Measurements from ENCODE around the gene RSPRY1. TPM values are rescaled to one million over a fixed set of nuclear protein-coding genes. Genes with fewer than 3 reads are reported as not detected.
"Not testable (repeated sequence)": the region's sequence is repeated elsewhere in the genome, so short reads cannot be mapped to it uniquely, and the experiment has no call there.

Gene RSPRY1
- total RNA-seq, 1 experiment from 2014 or later, result 31.0 TPM

DNA sequence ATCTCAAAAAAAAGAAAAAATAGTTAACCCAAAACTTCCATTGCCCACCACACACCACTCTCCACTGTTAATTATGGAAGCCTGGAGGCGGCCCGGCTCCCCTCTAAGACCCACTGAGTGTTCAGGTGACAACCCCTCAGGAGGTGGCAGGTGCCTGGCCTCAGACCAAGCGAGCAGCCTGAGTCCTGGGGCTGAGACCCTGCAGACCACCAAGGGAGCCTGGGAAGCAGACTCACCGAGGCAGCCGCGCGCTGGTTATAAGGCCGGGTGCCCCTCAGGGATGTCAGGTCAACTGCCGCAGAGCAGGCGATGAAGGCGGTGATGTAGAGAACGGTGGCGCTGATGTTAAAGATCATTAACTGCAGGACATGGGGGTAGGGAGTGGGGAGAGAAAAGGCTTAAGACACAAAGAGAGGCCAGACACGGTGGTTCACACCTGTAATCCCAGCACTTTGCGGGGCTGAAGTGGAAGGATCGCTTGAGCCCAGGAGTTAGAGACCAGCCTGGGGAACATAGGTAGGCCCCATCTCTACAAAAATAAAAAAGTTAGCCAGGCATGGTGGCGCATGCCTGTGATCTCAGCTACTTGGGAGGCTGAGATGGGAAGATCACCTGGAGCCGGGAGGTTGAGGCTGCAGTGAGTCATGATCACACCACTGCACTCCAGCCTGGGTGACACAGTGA is 72.2 kb downstream of the RSPRY1 start:
- Histone ChIP-seq H3K36me3 (replicated peaks; ENCODE audit: control insufficient read depth, insufficient read depth, low read length) (no peaks in the 10 kb centered on the region), H3K27me3 (ENCODE audit: control insufficient read depth, insufficient read depth, low read length) (no peaks in the 10 kb centered on the region), H3K4me3 (ENCODE audit: insufficient read depth, low read depth, low read length) (no peak overlapping the region)
- no peak for DNase-seq

DNA sequence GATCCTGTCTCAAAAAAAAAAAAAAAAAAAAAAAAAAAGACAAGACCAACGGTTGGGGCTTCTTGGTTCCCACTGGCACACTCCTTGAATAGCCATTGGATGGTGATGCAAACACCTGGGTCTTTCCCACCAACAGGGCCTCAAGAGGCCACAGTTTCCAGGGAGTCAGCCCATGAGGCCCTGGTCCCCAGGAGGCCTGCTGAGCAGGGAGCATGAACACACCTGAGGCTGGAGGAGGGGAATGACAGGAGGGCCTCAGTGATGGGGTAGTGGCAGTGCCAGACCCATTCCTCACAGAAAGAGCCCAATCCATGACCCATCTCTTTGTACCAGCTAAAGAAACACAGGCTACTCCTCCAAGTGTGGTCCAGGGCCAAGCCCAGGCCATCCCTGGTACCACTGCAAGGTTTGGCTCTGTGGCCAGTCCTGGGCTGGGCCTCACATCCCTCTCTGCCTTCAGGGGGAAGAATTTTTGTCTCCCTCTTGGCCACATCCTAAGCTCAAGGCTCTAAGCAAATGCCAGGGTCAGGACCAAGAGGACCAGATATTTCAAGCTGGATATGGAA is 72.9 kb downstream of the RSPRY1 start:
- Histone ChIP-seq H3K27me3 (ENCODE audit: control insufficient read depth, insufficient read depth, low read length) (no peaks in the 10 kb centered on the region), H3K4me3 (ENCODE audit: insufficient read depth, low read depth, low read length) (no peak overlapping the region), H3K36me3 (replicated peaks; ENCODE audit: control insufficient read depth, insufficient read depth, low read length) (no peaks in the 10 kb centered on the region)
- DNase-seq, result peak; percentile 24

DNA sequence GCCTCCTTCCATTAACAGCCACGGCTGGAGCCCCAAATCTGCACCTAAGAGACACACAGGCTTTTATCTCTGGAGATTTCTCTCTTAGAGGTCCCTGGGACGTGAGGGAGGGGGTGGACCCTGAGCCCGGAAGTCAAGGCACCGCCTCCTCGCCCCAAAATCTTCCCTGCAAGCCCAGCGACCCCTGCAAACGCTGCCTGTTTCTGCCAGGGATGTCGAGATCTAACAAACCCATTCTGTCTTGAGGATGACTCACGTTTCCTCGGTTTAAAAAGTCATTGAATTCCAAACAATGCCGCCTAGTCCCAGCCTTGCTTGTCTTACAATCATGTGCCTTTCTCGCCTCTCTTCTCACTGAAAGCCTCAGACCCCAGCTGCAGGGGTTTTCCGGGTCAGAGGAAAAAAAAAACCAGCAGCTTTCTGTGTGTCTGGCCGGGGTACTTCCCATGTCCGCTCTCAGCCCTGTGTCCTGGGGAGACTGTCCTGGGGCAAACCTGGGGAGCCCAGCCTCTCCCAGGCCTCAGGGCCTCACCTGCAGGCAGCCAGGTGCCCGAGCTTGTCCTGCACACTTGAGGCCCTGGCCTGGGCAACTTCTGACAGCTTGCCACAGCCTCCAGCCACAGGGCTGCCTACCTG is 74.3 kb downstream of the RSPRY1 start:
- Histone ChIP-seq H3K36me3 (replicated peaks; ENCODE audit: control insufficient read depth, insufficient read depth, low read length) (no peaks in the 10 kb centered on the region), H3K4me3 (ENCODE audit: insufficient read depth, low read depth, low read length) (no peak overlapping the region), H3K27me3 (ENCODE audit: control insufficient read depth, insufficient read depth, low read length) (no peaks in the 10 kb centered on the region)
- DNase-seq, result peak; percentile 82

- H3K36me3 ChIP-seq (replicated peaks; ENCODE audit: control insufficient read depth, insufficient read depth, low read length), result no peaks in the 10 kb centered on the region
- H3K4me3 ChIP-seq (ENCODE audit: insufficient read depth, low read depth, low read length), result no peak overlapping the region
- H3K27me3 ChIP-seq (ENCODE audit: control insufficient read depth, insufficient read depth, low read length), result no peaks in the 10 kb centered on the region
- DNase-seq, result no peak
Observed at GRCh38 chr16:57261806-57262205, 75.7 kb downstream of the RSPRY1 start.

DNA sequence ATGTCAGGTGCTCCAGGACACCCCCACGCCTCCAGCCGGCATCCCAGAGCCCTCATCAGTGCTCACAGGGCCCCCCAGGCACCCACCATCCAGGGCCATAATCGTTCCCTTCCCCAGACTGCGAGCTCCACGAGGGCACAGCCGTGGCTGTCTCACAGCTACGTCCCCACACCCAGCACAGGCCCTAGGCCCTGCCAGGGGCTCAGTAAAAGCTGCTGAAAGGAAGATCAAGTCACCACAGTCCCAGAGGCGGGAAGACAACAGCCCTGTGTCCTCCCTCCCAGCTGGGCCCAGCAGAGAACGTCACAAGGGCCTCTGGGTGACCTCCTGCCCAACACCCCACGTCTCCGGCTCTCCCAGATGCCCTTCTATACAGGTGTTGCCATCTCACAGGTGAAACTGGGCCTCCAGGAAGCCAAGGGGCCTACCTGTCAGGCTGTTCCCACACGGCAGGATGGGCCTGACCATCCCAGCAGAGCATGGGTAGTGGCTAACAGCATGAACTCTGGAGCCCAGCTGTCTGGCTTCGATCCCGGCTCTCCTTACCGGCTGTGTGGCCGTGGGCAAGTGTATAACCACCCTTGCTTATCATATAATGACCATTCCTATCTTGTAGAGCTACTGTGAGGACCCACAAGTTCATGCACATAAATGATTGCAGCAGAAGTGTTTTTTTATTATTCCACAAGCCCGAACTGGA is 76.9 kb downstream of the RSPRY1 start:
- H3K36me3 ChIP-seq (replicated peaks; ENCODE audit: control insufficient read depth, insufficient read depth, low read length), result no peaks in the 10 kb centered on the region
- no peak overlapping the region for H3K4me3 ChIP-seq (ENCODE audit: insufficient read depth, low read depth, low read length)
- H3K27me3 ChIP-seq (ENCODE audit: control insufficient read depth, insufficient read depth, low read length), result no peaks in the 10 kb centered on the region
- DNase-seq, result peak; percentile 40

GRCh38 chr16:57263541-57264351 is 77.6 kb downstream of the RSPRY1 start:
- Histone ChIP-seq H3K4me3 (ENCODE audit: insufficient read depth, low read depth, low read length) (no peak overlapping the region), H3K27me3 (ENCODE audit: control insufficient read depth, insufficient read depth, low read length) (no peaks in the 10 kb centered on the region), H3K36me3 (replicated peaks; ENCODE audit: control insufficient read depth, insufficient read depth, low read length) (no peaks in the 10 kb centered on the region)
- peak; percentile 55 for DNase-seq

DNA sequence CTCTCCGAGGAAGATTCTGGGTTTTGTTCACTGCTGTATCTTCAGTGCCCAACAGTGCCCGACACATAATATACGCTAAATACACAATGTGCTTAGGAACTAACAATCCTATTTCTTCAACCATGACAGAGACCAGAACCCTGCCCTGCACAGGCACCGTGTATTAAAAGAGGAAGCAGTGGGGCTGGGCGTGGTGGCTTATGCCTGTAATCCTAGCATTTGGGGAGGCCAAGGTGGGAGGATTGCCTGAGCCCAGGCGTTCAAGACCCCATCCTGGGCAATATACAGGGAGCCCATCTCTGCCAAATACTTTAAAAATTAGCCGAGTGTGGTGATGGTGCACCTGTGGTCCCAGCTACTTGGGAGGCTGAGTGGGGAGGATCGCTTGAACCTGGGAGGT is 78.3 kb downstream of the RSPRY1 start:
- Histone ChIP-seq H3K36me3 (replicated peaks; ENCODE audit: control insufficient read depth, insufficient read depth, low read length) (no peaks in the 10 kb centered on the region), H3K27me3 (ENCODE audit: control insufficient read depth, insufficient read depth, low read length) (no peaks in the 10 kb centered on the region), H3K4me3 (ENCODE audit: insufficient read depth, low read depth, low read length) (no peak overlapping the region)
- DNase-seq, result no peak

DNA sequence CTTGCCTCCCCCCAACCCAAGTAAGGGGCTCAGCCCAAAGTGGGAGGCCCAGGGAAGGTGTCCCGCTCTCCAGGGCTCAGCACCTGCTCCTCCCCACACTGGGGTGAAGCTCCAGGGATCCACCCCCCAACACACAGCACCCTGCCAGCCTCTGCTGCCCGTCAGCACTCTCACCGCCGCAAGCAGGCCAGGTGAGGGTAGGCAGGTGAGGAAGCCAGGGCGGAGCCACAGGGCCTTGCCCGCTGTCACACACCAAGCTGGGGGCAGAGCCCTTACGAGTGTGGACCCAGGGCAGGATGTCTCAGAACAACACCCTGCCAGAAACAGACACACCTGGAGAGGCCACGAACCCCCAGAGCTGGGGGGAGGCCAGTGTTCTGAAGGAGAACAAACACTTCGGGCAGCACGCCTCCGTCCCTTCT is 78.8 kb downstream of the RSPRY1 start:
- no peak overlapping the region for H3K4me3 ChIP-seq (ENCODE audit: insufficient read depth, low read depth, low read length)
- DNase-seq, result peak; percentile 39
- H3K36me3 ChIP-seq (replicated peaks; ENCODE audit: control insufficient read depth, insufficient read depth, low read length), result no peaks in the 10 kb centered on the region
- no peaks in the 10 kb centered on the region for H3K27me3 ChIP-seq (ENCODE audit: control insufficient read depth, insufficient read depth, low read length)

- Histone ChIP-seq H3K36me3 (replicated peaks; ENCODE audit: control insufficient read depth, insufficient read depth, low read length) (no peaks in the 10 kb centered on the region), H3K4me3 (ENCODE audit: insufficient read depth, low read depth, low read length) (no peak overlapping the region), H3K27me3 (ENCODE audit: control insufficient read depth, insufficient read depth, low read length) (no peaks in the 10 kb centered on the region)
- DNase-seq, result peak; percentile 41
Observed at GRCh38 chr16:57265850-57266530, 79.9 kb downstream of the RSPRY1 start.

- DNase-seq, result peak; percentile 42
- no peak overlapping the region for H3K4me3 ChIP-seq (ENCODE audit: insufficient read depth, low read depth, low read length)
- no peaks in the 10 kb centered on the region for H3K27me3 ChIP-seq (ENCODE audit: control insufficient read depth, insufficient read depth, low read length)
- H3K36me3 ChIP-seq (replicated peaks; ENCODE audit: control insufficient read depth, insufficient read depth, low read length), result no peaks in the 10 kb centered on the region
Observed at GRCh38 chr16:57266531-57267260, 80.6 kb downstream of the RSPRY1 start.

GRCh38 chr16:57267343-57267742 is 81.2 kb downstream of the RSPRY1 start:
- not testable (repeated sequence) for H3K4me3 ChIP-seq (ENCODE audit: insufficient read depth, low read depth, low read length); DNase-seq; H3K27me3 ChIP-seq (ENCODE audit: control insufficient read depth, insufficient read depth, low read length); H3K36me3 ChIP-seq (replicated peaks; ENCODE audit: control insufficient read depth, insufficient read depth, low read length)

DNA sequence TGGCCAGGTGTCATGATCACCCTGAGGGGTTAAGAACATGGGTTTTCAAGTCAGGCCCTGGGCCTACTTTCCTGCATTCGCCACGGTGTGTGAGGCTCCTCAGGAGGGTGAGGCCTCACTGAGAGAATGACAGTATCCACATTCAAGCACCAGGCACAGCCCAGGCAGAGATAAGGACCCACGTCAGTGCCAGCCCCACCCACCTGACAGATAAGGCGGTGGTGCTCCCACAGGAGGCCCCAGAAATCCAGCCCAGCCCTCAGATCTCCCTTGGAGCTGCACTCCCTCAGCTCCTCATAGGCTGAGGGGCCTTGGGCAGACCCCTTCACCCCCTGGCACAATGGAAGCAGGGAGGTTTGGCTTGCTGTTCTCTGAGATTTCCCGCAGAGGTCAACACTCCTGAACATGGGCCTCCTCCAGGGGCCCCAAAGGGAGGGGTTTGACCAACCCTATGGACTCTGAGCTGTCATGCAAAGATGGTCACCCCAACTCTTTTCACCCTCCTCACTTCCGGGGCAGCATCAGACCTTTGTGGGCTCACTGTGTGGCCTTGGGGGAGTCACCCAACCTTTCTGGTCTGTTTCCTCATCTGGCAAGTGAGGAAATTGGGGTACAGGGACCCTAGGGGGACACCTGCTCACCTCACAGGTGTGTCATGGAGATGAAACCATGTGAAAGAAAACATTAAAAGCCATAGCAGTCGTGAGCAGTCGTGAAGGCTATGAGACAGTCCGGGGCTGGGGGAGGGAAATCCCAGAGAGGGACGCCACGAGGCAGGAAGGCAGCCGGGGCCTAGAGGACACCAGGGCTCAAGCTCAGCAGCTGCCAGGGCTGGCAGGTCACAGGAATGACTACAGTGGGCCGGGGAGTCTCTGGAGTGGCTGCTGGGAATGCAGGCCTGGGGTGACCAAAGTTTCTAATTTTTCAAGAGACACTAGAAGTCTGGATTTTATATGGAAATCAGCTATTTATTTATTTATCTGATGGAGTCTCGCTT is 83.0 kb downstream of the RSPRY1 start:
- DNase-seq, result peak; percentile 47
- Histone ChIP-seq H3K36me3 (replicated peaks; ENCODE audit: control insufficient read depth, insufficient read depth, low read length) (no peaks in the 10 kb centered on the region), H3K27me3 (ENCODE audit: control insufficient read depth, insufficient read depth, low read length) (no peaks in the 10 kb centered on the region)

More for the DNA sequence above, 83.0 kb downstream of the RSPRY1 start:
- H3K4me3 ChIP-seq (ENCODE audit: insufficient read depth, low read depth, low read length), result no peak overlapping the region
